ENCODE results near the gene SPINK5.

SPINK5 gene

GRCh38 chr5:148083203-148083602 is 19.4 kb downstream of the SPINK5 start:
- no peak overlapping the region for H3K27ac ChIP-seq (ENCODE audit: low read length)
- no peak for TF ChIP-seq EZH2 (IDR thresholded peaks at IDR 0.05; ENCODE audit: borderline replicate concordance, low read depth, low read length, severe bottlenecking)
- TF ChIP-seq CTCF (IDR thresholded peaks at IDR 0.05; ENCODE audit: borderline replicate concordance, extremely low read depth, low read length, poor library complexity, severe bottlenecking): no peak

GRCh38 chr5:148084269-148084668 is 20.5 kb downstream of the SPINK5 start:
- Histone ChIP-seq H3K4me2 (ENCODE audit: insufficient read depth, low read length) (no peak overlapping the region), H4K20me1 (ENCODE audit: insufficient read depth, low read length) (no peaks in the 10 kb centered on the region), H2AFZ (ENCODE audit: low read depth, low read length) (no peak overlapping the region), H3K9me3 (ENCODE audit: insufficient read depth, low read length, severe bottlenecking) (no peaks in the 10 kb centered on the region), H3K9ac (ENCODE audit: low read depth, low read length) (no peak overlapping the region), H3K4me3 (ENCODE audit: low read depth in 1 of 2, low read length in 2 of 2) (no peak overlapping the region), H3K27me3 (ENCODE audit: insufficient read depth, low read length, poor library complexity) (no peaks in the 10 kb centered on the region), H3K36me3 (ENCODE audit: insufficient read depth, low read length) (no peaks in the 10 kb centered on the region), H3K27ac (ENCODE audit: low read length) (no peak overlapping the region), H3K79me2 (ENCODE audit: insufficient read depth, low read length) (no peaks in the 10 kb centered on the region), H3K4me1 (ENCODE audit: insufficient read depth, low read length) (no peaks in the 10 kb centered on the region)
- ATAC-seq (ENCODE audit: insufficient read depth, low read depth) (no peak), DNase-seq (no peak)
- TF ChIP-seq EZH2 (IDR thresholded peaks at IDR 0.05; ENCODE audit: borderline replicate concordance, low read depth, low read length, severe bottlenecking): no peak
- TF ChIP-seq CTCF (IDR thresholded peaks at IDR 0.05; ENCODE audit: borderline replicate concordance, extremely low read depth, low read length, poor library complexity, severe bottlenecking): no peak

More at GRCh38 chr5:148083203-148083602, 19.4 kb downstream of the SPINK5 start:
- Histone ChIP-seq H3K79me2 (ENCODE audit: insufficient read depth, low read length) (no peaks in the 10 kb centered on the region), H2AFZ (ENCODE audit: low read depth, low read length) (no peak overlapping the region), H3K4me2 (ENCODE audit: insufficient read depth, low read length) (no peak overlapping the region), H3K4me3 (ENCODE audit: low read depth in 1 of 2, low read length in 2 of 2) (no peak overlapping the region), H3K36me3 (ENCODE audit: insufficient read depth, low read length) (no peaks in the 10 kb centered on the region), H3K27me3 (ENCODE audit: insufficient read depth, low read length, poor library complexity) (no peaks in the 10 kb centered on the region), H4K20me1 (ENCODE audit: insufficient read depth, low read length) (no peaks in the 10 kb centered on the region), H3K4me1 (ENCODE audit: insufficient read depth, low read length) (no peaks in the 10 kb centered on the region), H3K9me3 (ENCODE audit: insufficient read depth, low read length, severe bottlenecking) (no peaks in the 10 kb centered on the region), H3K9ac (ENCODE audit: low read depth, low read length) (no peak overlapping the region)
- DNase-seq (no peak), ATAC-seq (ENCODE audit: insufficient read depth, low read depth) (no peak)

- Histone ChIP-seq H3K27ac (ENCODE audit: low read length) (no peak overlapping the region), H3K4me1 (ENCODE audit: insufficient read depth, low read length) (no peaks in the 10 kb centered on the region), H3K9me3 (ENCODE audit: insufficient read depth, low read length, severe bottlenecking) (no peaks in the 10 kb centered on the region), H3K79me2 (ENCODE audit: insufficient read depth, low read length) (no peaks in the 10 kb centered on the region), H3K36me3 (ENCODE audit: insufficient read depth, low read length) (no peaks in the 10 kb centered on the region), H3K9ac (ENCODE audit: low read depth, low read length) (no peak overlapping the region), H3K27me3 (ENCODE audit: insufficient read depth, low read length, poor library complexity) (no peaks in the 10 kb centered on the region), H4K20me1 (ENCODE audit: insufficient read depth, low read length) (no peaks in the 10 kb centered on the region), H3K4me3 (ENCODE audit: low read depth in 1 of 2, low read length in 2 of 2) (no peak overlapping the region), H3K4me2 (ENCODE audit: insufficient read depth, low read length) (no peak overlapping the region), H2AFZ (ENCODE audit: low read depth, low read length) (no peak overlapping the region)
- DNase-seq (no peak), ATAC-seq (ENCODE audit: insufficient read depth, low read depth) (no peak)
- TF ChIP-seq CTCF (IDR thresholded peaks at IDR 0.05; ENCODE audit: borderline replicate concordance, extremely low read depth, low read length, poor library complexity, severe bottlenecking) (no peak), EZH2 (IDR thresholded peaks at IDR 0.05; ENCODE audit: borderline replicate concordance, low read depth, low read length, severe bottlenecking) (no peak)
Observed at GRCh38 chr5:148085310-148085709, 21.5 kb downstream of the SPINK5 start.

Measured in DND-41 (cell line).